H1 (cell line): ENCODE data around the gene ATG9B. TPM values are rescaled to one million over a fixed set of nuclear protein-coding genes. Genes with fewer than 3 reads are reported as not detected.
A peak's percentile ranks its signal among the peaks of the same experiment; 100 is the strongest.
"Not testable (repeated sequence)": the region's sequence is repeated elsewhere in the genome, so short reads cannot be mapped to it uniquely, and the experiment has no call there.

Experiments
- CTCF ChIA-PET: fragments of 300-600 bp; sonication (Branson Sonifier 250); formaldehyde crosslinking; loops from one replicate; lab custom pipeline; 2021; ENCODE audit not compliant: partially characterized antibody; lab: Charles Lee
- POLR2A ChIA-PET: fragments of 300-600 bp; sonication (Branson Sonifier 250); formaldehyde crosslinking; loops from one replicate; lab custom pipeline; 2021; ENCODE audit warnings: inconsistent platforms; ENCODE audit not compliant: partially characterized antibody; lab: Charles Lee
- DNase-seq, 2 experiments: peaks; one replicate each; pipeline versions ENCODE4 v3.0.0 to v3.0.0-alpha.2; 2010 to 2022; ENCODE audit warnings: low spot score in 2 of 2, low read depth in 1 of 2, mixed read lengths in 1 of 2
- FAIRE-seq: peaks from 2 replicates; lab custom pipeline; 2011; peaks lifted over from hg19 to GRCh38; lab: Jason Lieb, UNC
- H2AFZ ChIP-seq: 2 replicates; pipeline ENCODE4 v1.8.1; 2012; ENCODE audit warnings: low read length, inconsistent platforms
- H2AK5ac ChIP-seq: 2 replicates; pipeline ENCODE4 v1.6.1; 2013; ENCODE audit warnings: low read depth, low read length
- H2BK120ac ChIP-seq: replicated peaks from 2 replicates; pipeline ENCODE3; 2013; ENCODE audit warnings: low read depth, low read length, inconsistent platforms
- H2BK12ac ChIP-seq: 2 replicates; pipeline ENCODE4 v1.6.1; 2013; ENCODE audit warnings: low read depth, low read length
- H2BK15ac ChIP-seq: 2 replicates; pipeline ENCODE4 v1.6.1; 2013; ENCODE audit warnings: low read length
- H2BK20ac ChIP-seq: 2 replicates; pipeline ENCODE4 v1.6.1; 2013; ENCODE audit warnings: low read length
- H2BK5ac ChIP-seq: 2 replicates; pipeline ENCODE4 v1.6.1; 2013; ENCODE audit warnings: low read depth, low read length
- H3K14ac ChIP-seq: 2 replicates; pipeline ENCODE4 v1.6.1; 2013; ENCODE audit warnings: inconsistent platforms; ENCODE audit not compliant: insufficient read length
- H3K18ac ChIP-seq: 2 replicates; pipeline ENCODE4 v1.6.1; 2013; ENCODE audit warnings: low read length; ENCODE audit errors: extremely low read depth
- H3K23ac ChIP-seq: 2 replicates; pipeline ENCODE4 v1.6.1; 2013; ENCODE audit warnings: inconsistent platforms; ENCODE audit not compliant: insufficient read length
- H3K23me2 ChIP-seq: 2 replicates; pipeline ENCODE4 v1.6.1; 2013; ENCODE audit warnings: low read depth, low read length
- H3K27ac ChIP-seq: 2 replicates; pipeline ENCODE4 v1.6.1; 2011; ENCODE audit warnings: low read depth, low read length, inconsistent platforms
- H3K27me3 ChIP-seq, 4 experiments: replicated peaks in 1 of 4; 1 replicate in 1 of 4; 2 replicates in 3 of 4; pipeline versions ENCODE4 v1.6.1 to v1.8.1; 2011 to 2013; ENCODE audit warnings: low read length in 3 of 4, mild to moderate bottlenecking in 3 of 4, inconsistent platforms in 2 of 4, mixed read lengths in 2 of 4, moderate library complexity in 1 of 4; ENCODE audit not compliant: control insufficient read depth in 3 of 4, insufficient read depth in 3 of 4; ENCODE audit errors: extremely low read depth in 1 of 4
- H3K36me3 ChIP-seq, 4 experiments: 2 replicates each; pipeline versions ENCODE4 v1.6.1 to v1.8.1; 2011 to 2013; ENCODE audit warnings: mild to moderate bottlenecking in 4 of 4, low read length in 3 of 4, moderate library complexity in 2 of 4, control low read depth in 1 of 4, inconsistent platforms in 1 of 4; ENCODE audit not compliant: insufficient read depth in 4 of 4, control insufficient read depth in 2 of 4
- H3K4ac ChIP-seq: replicated peaks from 2 replicates; pipeline ENCODE3; 2013; ENCODE audit warnings: low read length, low read depth, mixed read lengths, inconsistent platforms; ENCODE audit not compliant: insufficient read length
- H3K4me1 ChIP-seq, 4 experiments: replicated peaks in 1 of 4; 1 replicate in 1 of 4; 2 replicates in 3 of 4; pipeline versions ENCODE4 v1.6.1 to v1.8.1; 2011 to 2013; ENCODE audit warnings: low read length in 3 of 4, inconsistent platforms in 2 of 4, mixed read lengths in 1 of 4; ENCODE audit not compliant: insufficient read depth in 4 of 4, control insufficient read depth in 3 of 4
- H3K4me2 ChIP-seq, 2 experiments: 2 replicates each; pipeline versions ENCODE4 v1.6.1 to v1.8.1; 2011 to 2013; ENCODE audit warnings: low read depth in 2 of 2, low read length in 2 of 2, control low read depth in 1 of 2, inconsistent platforms in 1 of 2, mild to moderate bottlenecking in 1 of 2; ENCODE audit not compliant: insufficient read depth in 1 of 2
- H3K4me3 ChIP-seq, 4 experiments: fragments of 200-600, 300-600 bp in 1 of 4; sonication (generic), shearing (Covaris generic), sonication (Bioruptor Twin) in 1 of 4; 2 replicates each; pipeline versions ENCODE4 v1.5.1 to v1.8.1; 2011 to 2016; ENCODE audit warnings: low read length in 4 of 4, low read depth in 3 of 4, control low read depth in 2 of 4, inconsistent platforms in 2 of 4, mild to moderate bottlenecking in 2 of 4, mixed read lengths in 1 of 4, moderate library complexity in 1 of 4; ENCODE audit not compliant: insufficient read depth in 2 of 4; ENCODE audit errors: extremely low read depth in 1 of 4
- H3K56ac ChIP-seq: replicated peaks from 2 replicates; pipeline ENCODE3; 2013; ENCODE audit warnings: low read depth, mild to moderate bottlenecking, mixed read lengths, low read length, inconsistent platforms; ENCODE audit not compliant: insufficient read length
- H3K79me1 ChIP-seq: 2 replicates; pipeline ENCODE4 v1.6.1; 2013; ENCODE audit warnings: low read depth, low read length, control low read depth
- H3K79me2 ChIP-seq, 2 experiments: 2 replicates each; pipeline versions ENCODE4 v1.6.1 to v1.8.1; 2012 to 2013; ENCODE audit warnings: low read length in 2 of 2, mild to moderate bottlenecking in 2 of 2, inconsistent platforms in 1 of 2; ENCODE audit not compliant: insufficient read depth in 2 of 2, control insufficient read depth in 1 of 2
- H3K9ac ChIP-seq, 4 experiments: replicated peaks in 1 of 4; 1 replicate in 1 of 4; 2 replicates in 3 of 4; pipeline versions ENCODE4 v1.6.1 to v1.8.1; 2011 to 2013; ENCODE audit warnings: low read depth in 3 of 4, low read length in 3 of 4, control low read depth in 2 of 4, mild to moderate bottlenecking in 2 of 4, moderate library complexity in 2 of 4, inconsistent platforms in 1 of 4; ENCODE audit errors: extremely low read depth in 1 of 4
- H3K9me3 ChIP-seq, 2 experiments: 2 replicates each; pipeline versions ENCODE4 v1.6.1 to v1.8.1; 2012 to 2013; ENCODE audit warnings: mild to moderate bottlenecking in 2 of 2, moderate library complexity in 2 of 2, control low read depth in 1 of 2, inconsistent platforms in 1 of 2, low read depth in 1 of 2, low read length in 1 of 2, mixed read lengths in 1 of 2; ENCODE audit not compliant: insufficient read depth in 2 of 2
- H4K20me1 ChIP-seq, 2 experiments: replicated peaks in 1 of 2; 2 replicates each; pipeline versions ENCODE3 to v1.8.1; 2011 to 2013; ENCODE audit warnings: inconsistent platforms in 2 of 2, low read length in 2 of 2, mild to moderate bottlenecking in 1 of 2; ENCODE audit not compliant: insufficient read depth in 2 of 2, control insufficient read depth in 1 of 2
- H4K5ac ChIP-seq: 2 replicates; pipeline ENCODE4 v1.6.1; 2013; ENCODE audit warnings: low read length, low read depth, mixed read lengths, inconsistent platforms; ENCODE audit not compliant: insufficient read length
- H4K8ac ChIP-seq: 2 replicates; pipeline ENCODE4 v1.8.0; 2013; ENCODE audit warnings: mild to moderate bottlenecking, moderate library complexity, low read length, inconsistent platforms; ENCODE audit not compliant: insufficient read depth; ENCODE audit errors: extremely low read depth
- H4K91ac ChIP-seq: replicated peaks from 2 replicates; pipeline ENCODE3; 2013; ENCODE audit warnings: low read length, mixed read lengths, inconsistent platforms; ENCODE audit not compliant: insufficient read length
- MAX ChIP-seq: IDR thresholded peaks from 2 replicates; pipeline ENCODE4 v1.6.1; 2012; ENCODE audit warnings: inconsistent platforms
- WGBS, 2 experiments: shearing (Covaris generic) in 1 of 2; methylation state at CpG; one replicate each; pipeline versions ENCODE4 v1.1.6 to v1.1.7; 2013 to 2015; ENCODE audit warnings: low lambda C conversion rate in 2 of 2, mixed read lengths in 2 of 2, inconsistent platforms in 1 of 2, low coverage in 1 of 2, missing lambda C conversion rate in 1 of 2; ENCODE audit not compliant: insufficient replicate concordance in 2 of 2, insufficient coverage in 1 of 2, insufficient read length in 1 of 2; ENCODE audit errors: extremely low coverage in 1 of 2, missing lambda C conversion rate in 1 of 2; 5-methylcytosine and 5-hydroxymethylcytosine counted together
- polyA plus RNA-seq, 7 experiments: library from polyadenylated mRNA; depleted of rRNA in 3 of 7; stranded (reverse) in 5 of 7; unstranded in 2 of 7; fragments of >200 nt in 5 of 7; fragments of 200-250 nt in 2 of 7; gene quantifications; 1 replicate in 5 of 7; 2 replicates in 1 of 7; 4 replicates in 1 of 7; pipeline versions ENCODE4 v1.2.1 to v1.2.3, GENCODE V29; 2011 to 2013; ENCODE audit warnings: missing spikeins in 2 of 7, mixed read lengths in 2 of 7
- total RNA-seq: library from RNA; stranded (reverse); fragmentation: NEBNext Ultra II Directional; extraction: Animal tissue kit (Norgen Biotek cat#: 25700); gene quantifications from 2 replicates; pipeline ENCODE4 v1.2.1, GENCODE V29; 2021

ATG9B gene
- total and polyA plus RNA-seq, 2 of the 8 experiments (the other 6 are each of a cell fraction or from before 2014, with no cell fraction given): 1.4 to 2.3 TPM

- FAIRE-seq, H2BK5ac ChIP-seq, H2AFZ ChIP-seq, H2BK20ac ChIP-seq, H3K56ac ChIP-seq, H3K4ac ChIP-seq, H4K8ac ChIP-seq, H3K23ac ChIP-seq, H3K14ac ChIP-seq, H3K23me2 ChIP-seq, H3K27me3 ChIP-seq, H4K20me1 ChIP-seq, H3K18ac ChIP-seq, H3K79me2 ChIP-seq, H3K9ac ChIP-seq, H3K9me3 ChIP-seq, H3K36me3 ChIP-seq, H2BK15ac ChIP-seq, DNase-seq, H3K79me1 ChIP-seq: not testable (repeated sequence)
- ChIA-PET CTCF (interaction anchor here (0.5 to 2.7 kb wide), 10 partner anchors 8 to 145 kb away, joined by 3 to 24 read pairs (median 10); partner anchors contain the start of gene CDK5), POLR2A (interaction anchor here (1.0 to 3.2 kb wide), 5 partner anchors 9 to 36 kb away, joined by 3 to 18 read pairs (median 7); partner anchors contain the start of gene CDK5)
- peak overlapping the region; percentile 31 for H4K5ac ChIP-seq
- WGBS, 2 experiments: 52% methylated on average over 19 of the region's 19 CpGs; no CpG with 5 or more reads in 1 of the 2 experiments
- H3K27ac ChIP-seq: peak overlapping the region; percentile 13; the same call in 1 of the 2 replicates
- peak overlapping the region; percentile 49 for H4K91ac ChIP-seq
- H3K4me3 ChIP-seq: peak overlapping the region in 3 of 4 experiments; percentile 15 to 71 (median 32); a peak in 6 of 8 replicates
- H2AK5ac ChIP-seq: 0 out of 2 replicates have a peak overlapping the region, but pooled peaks have one; percentile 39
- peak overlapping the region; percentile 50; the same call in 1 of the 2 replicates for H2BK12ac ChIP-seq
- TF ChIP-seq MAX: peak; percentile 44; the same call in 1 of the 2 replicates
- TF ChIP-seq, all 59 proteins: peak for 1; not testable (repeated sequence) for 58
- peak overlapping the region; percentile 75 to 90 for H3K4me2 ChIP-seq
- not testable (repeated sequence) for H3K4me1 ChIP-seq
- H2BK120ac ChIP-seq: peak overlapping the region; percentile 60
Measured at GRCh38 chr7:151026771-151027727, 2.8 kb upstream of the ATG9B start.
